DLD1 (cell line): Measurements from ENCODE around the gene R3HDM2.
"Not testable (repeated sequence)": the region's sequence is repeated elsewhere in the genome, so short reads cannot be mapped to it uniquely, and the experiment has no call there.

Experiments
- in situ Hi-C: cut with HindIII; loops from 2 replicates; pipeline ENCODE4 v1.10.0; 2017; ENCODE audit warnings: low sequenced_read_pairs

R3HDM2 gene

GRCh38 chr12:57454213-57454565, 23.3 kb upstream of the R3HDM2 start:
- in situ Hi-C loops = no loop called here

DNA sequence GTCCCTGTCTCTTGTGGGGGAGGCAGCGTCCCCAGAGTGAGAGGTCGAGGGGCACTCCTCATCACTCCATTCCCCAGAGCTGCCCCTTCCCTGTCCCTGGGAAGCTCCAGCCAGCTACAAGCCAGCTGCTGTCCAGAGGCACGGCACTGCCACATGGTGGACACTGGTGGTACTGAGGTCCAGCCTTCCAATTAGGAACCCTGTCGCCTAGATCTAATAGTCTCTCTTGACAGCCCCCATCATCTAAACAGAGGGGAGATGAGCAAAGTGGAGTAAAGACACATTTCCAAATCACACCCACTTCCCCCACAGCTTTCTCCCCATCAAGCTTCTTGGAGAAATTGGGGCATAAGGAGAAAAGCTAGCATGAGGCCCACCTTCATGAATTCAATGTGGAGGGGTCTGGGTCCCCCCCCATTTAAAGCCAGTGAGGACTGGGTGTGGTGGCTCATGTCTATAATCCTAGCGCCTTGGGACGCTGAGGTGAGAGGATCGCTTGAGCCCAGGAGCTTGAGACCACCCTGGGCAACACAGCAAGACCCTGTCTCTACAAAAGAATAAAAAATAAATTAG, 22.2 kb upstream of the R3HDM2 start:
- in situ Hi-C loops = no loop called here

DNA sequence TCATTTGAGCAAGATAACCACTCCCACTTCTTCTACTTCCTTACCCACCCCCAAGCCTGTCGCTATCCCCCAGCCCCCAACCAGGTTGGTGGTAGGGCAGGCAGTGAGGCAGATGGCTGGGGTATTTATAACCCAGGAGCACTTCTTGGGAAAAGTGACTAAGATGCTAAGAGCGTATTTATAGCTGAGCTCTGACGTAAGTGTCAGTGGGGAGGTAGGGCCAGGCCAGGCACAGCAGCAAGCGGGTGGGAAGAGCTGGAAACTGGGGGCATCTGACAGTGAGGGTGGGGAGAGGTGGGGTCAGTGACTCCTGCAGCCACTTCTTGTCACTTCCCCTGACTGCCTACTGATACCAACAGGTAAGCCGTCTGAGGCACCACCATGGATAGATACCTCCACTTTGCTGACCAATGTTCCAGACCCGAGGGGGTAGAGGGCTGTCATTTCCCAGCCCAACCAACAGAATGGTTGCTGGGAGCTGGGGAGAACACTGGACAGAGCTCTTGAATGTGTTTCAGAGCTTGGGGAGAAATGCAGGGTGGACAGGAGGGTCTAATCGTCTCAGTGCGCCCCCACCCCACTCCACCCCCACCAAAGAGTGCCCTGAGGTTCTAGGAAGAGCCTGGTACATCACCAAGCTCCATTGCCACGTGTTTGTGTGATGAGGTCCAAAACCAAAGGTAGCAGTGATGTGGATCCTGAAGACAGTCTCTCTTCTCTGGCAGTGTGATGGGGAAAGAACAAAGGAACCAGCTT, 21.5 kb upstream of the R3HDM2 start:
- in situ Hi-C loops = no loop called here

GRCh38 chr12:57451233-57451778, 20.5 kb upstream of the R3HDM2 start:
- in situ Hi-C loops = no loop called here

DNA sequence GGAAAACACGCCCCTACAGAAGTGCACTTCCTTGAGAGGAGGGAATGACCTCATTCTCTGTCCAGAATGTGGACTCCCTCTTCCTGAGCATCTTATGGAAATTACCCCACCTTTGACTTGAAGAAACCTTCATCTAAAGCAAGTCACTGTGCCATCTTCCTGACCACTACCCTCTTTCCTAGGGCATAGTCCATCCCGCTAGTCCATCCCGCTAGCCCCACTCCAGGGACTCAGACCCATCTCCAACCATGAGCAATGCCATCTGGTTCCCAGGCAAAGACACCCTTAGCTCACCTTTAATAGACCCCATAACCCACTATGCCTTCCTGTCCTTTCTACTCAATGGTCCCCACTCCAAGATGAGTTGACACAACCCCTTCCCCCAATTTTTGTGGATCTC, 19.2 kb upstream of the R3HDM2 start:
- in situ Hi-C loops = no loop called here

GRCh38 chr12:57449375-57449774, 18.5 kb upstream of the R3HDM2 start:
- in situ Hi-C loops = no loop called here

- in situ Hi-C loops = no loop called here
These were observed 17.8 kb upstream of the R3HDM2 start for GRCh38 chr12:57448669-57449068.

DNA sequence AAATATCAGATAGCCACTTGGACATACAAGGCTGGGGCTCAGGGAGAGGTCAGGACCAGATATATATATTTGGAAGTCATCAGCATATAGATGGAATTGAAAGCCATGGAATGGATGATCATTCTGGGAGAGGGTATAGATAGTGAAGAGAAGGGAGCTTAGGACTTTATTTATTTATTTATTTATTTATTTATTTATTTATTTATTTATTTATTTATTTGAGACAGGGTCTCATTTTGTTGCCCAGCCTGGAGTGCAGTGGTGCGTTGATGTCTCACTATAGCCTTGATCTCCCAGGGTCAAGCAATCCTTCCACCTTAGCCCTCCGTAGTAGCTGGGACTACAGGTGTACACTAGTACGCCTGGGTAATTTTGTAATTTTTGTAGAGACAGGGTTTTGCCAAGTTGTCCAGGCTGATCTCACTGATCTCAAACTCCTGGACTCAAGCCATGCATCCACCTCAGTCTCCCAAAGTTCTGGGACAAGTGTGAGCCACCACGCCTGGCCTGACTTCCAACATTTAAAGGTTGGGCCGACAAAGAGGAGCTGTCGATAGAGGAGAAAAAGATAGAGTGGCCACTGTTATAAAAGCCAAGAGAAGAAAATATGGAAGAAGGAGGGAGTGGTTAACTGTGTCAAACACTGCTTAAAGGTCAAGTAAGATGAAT, 15.6 kb upstream of the R3HDM2 start:
- in situ Hi-C loops = no loop called here

GRCh38 chr12:57444744-57445143, 13.9 kb upstream of the R3HDM2 start:
- in situ Hi-C loops = no loop called here

DNA sequence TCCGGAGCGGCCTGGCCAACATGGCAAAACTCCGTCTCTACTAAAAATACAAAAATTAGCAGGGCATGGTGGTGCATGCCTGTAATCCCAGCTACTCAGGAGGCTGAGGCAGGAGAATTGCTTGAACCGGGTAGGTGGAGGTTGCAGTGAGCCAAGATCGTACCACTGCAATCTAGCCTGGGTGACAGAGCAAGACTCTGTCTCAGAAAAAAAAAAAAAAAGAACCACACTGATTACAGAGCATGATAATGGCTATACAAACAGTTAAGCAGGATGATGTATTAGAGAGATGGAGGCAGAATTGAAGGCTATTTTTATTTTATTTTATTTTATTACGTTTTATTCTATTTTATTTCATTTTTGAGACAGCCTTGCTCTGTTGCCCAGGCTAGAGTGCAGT, 13.5 kb upstream of the R3HDM2 start:
- in situ Hi-C loops = not testable (repeated sequence)

GRCh38 chr12:57441846-57442427, 11.1 kb upstream of the R3HDM2 start:
- in situ Hi-C loops = no loop called here

DNA sequence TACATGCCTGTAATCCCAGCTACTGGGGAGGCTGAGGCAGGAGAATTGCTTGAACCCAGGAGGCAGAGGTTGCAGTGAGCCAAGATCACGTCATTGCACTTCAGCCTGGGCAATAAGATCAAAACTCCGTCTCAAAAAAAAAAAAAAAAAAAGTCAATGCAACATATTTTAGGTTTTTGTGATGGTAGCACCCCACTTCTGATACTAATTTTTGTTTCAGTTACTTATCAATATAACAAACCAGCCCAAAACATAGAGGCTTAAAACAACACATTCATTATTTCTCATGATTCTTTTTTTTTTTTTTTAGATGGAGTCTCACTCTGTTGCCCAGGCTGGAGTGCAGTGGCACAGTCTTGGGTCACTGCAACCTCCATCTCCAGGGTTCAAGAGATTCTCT, 10.6 kb upstream of the R3HDM2 start:
- in situ Hi-C loops = not testable (repeated sequence)

GRCh38 chr12:57439762-57440266, 9.0 kb upstream of the R3HDM2 start:
- in situ Hi-C loops = no loop called here

DNA sequence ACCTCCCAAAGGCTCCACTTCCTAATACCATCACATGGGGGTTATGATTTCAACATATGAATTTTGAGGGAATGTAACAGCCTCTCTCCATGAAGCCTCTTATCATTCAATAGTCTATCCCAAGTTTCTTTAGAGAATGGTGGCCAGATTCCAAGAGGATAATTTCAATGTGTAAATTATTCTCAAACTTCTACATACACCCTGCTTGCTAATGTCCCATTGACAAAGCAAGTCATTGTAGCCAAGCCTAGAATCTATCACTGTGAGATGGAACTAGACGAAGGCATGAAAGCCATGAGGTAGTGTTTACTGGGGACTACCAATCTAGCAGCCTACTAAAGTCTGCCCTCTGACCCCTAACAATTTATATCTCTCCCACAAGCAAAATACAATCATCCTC, 7.6 kb upstream of the R3HDM2 start:
- in situ Hi-C loops = no loop called here

GRCh38 chr12:57435293-57435692, 4.5 kb upstream of the R3HDM2 start:
- in situ Hi-C loops = no loop called here

DNA sequence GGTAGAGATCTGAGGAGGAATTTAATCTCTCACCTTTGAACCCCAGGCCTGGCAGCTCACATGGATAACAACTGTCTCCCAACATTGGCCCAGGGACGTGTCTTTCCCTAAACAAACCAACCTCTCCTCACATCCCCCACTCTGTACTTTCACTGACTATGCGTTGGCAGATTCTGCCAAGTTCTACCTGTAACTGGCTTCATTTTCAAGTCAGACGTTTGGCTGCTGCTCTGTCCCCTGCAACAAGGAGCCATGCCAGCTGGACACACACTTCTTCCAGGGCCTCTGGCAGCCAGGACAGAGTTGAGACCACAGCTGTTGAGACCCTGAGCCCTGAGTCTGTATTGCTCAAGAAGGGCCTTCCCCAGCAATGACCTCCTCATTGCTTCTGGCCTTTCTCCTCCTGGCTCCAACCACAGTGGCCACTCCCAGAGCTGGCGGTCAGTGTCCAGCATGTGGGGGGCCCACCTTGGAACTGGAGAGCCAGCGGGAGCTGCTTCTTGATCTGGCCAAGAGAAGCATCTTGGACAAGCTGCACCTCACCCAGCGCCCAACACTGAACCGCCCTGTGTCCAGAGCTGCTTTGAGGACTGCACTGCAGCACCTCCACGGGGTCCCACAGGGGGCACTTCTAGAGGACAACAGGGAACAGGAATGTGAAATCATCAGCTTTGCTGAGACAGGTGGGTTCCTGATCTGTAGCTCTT, 3.8 kb upstream of the R3HDM2 start, which contains the start of gene INHBC:
INHBC (plus strand) TSS at position 268 of the 707 bp plus-strand sequence; CDS start at position 371, 103 bp downstream.
- in situ Hi-C loops = no loop called here

- in situ Hi-C loops = no loop called here
These were observed 2.5 kb upstream of the R3HDM2 start for GRCh38 chr12:57433370-57433769.

DNA sequence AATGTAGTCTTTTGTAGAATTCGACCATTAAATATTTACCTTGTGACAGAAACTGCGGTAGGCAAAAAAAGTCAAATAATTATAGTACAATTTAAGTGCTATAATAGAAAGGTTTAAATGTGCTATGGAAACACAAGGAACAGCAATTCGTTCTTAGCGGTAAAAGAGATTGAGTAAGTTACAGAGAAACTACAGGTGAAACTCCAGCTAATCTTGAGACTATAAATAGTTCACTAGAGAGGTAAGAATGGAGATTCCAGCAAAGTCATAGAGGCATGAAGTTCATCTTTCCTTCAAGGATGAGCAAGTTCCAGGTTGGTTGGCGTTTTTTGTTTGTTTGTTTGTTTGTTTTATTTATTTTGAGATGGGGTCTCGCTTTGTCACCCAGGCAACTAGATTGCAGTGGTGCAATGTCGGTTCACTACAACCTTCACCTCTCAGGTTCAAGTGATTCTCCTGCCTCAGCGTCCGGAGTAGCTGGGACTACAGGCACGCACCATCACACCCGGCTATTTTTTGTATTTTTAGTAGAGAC, 878 bp upstream of the R3HDM2 start:
- in situ Hi-C loops = no loop called here

GRCh38 chr12:57430112-57430930, 522 bp downstream of the R3HDM2 start:
- in situ Hi-C loops = no loop called here
